HepG2 (cell line): ENCODE data around the gene SGPP1. TPM values are rescaled to one million over a fixed set of nuclear protein-coding genes. Genes with fewer than 3 reads are reported as not detected.

Experiments
- AKAP8 ChIP-seq: sonication (generic); formaldehyde crosslinking; IDR thresholded peaks from 2 replicates; pipeline ENCODE4 v1.5.1; 2020; ENCODE audit warnings: mild to moderate bottlenecking, missing genetic modification reagents
- CSRNP2 ChIP-seq: sonication (generic); formaldehyde crosslinking; conservative IDR thresholded peaks from 2 replicates; pipeline ENCODE4 v1.8.0; 2022; ENCODE audit warnings: low read depth, missing genetic modification reagents
- GLI4 ChIP-seq: sonication (generic); formaldehyde crosslinking; IDR thresholded peaks from 2 replicates; pipeline ENCODE4 v1.5.1; 2020; ENCODE audit warnings: missing genetic modification reagents, mild to moderate bottlenecking, moderate library complexity, borderline replicate concordance
- HNF4A ChIP-seq: sonication (generic); formaldehyde crosslinking; IDR thresholded peaks from 2 replicates; pipeline ENCODE4 v1.4.0; 2020; ENCODE audit warnings: missing genetic modification reagents
- MYPOP ChIP-seq: sonication (generic); formaldehyde crosslinking; IDR thresholded peaks from 2 replicates; pipeline ENCODE4 v1.8.1; 2023; ENCODE audit warnings: mild to moderate bottlenecking, moderate library complexity, missing genetic modification reagents
- POGK ChIP-seq: sonication (generic); formaldehyde crosslinking; conservative IDR thresholded peaks from 2 replicates; pipeline ENCODE4 v1.8.0; 2022; ENCODE audit warnings: mild to moderate bottlenecking, moderate library complexity, missing genetic modification reagents
- SRSF4 ChIP-seq: fragments of 200-400 bp; formaldehyde crosslinking; IDR thresholded peaks from one replicate; pipeline ENCODE4 v1.6.1; 2018; ENCODE audit warnings: mild to moderate bottlenecking, low read depth, low read length, moderate library complexity; ENCODE audit not compliant: poor library complexity, severe bottlenecking
- TFAP4 ChIP-seq: sonication (generic); IDR thresholded peaks from 2 replicates; pipeline ENCODE4 v1.6.1; 2016; ENCODE audit warnings: low read depth, borderline replicate concordance
- ZBTB39 ChIP-seq: sonication (generic); formaldehyde crosslinking; IDR thresholded peaks from 2 replicates; pipeline ENCODE4 v1.5.0; 2020; ENCODE audit warnings: missing genetic modification reagents
- ZNF318 ChIP-seq: sonication (generic); formaldehyde crosslinking; IDR thresholded peaks from 2 replicates; pipeline ENCODE4 v1.4.0; 2020; ENCODE audit warnings: mild to moderate bottlenecking, missing genetic modification reagents
- polyA plus RNA-seq, 8 experiments: library from polyadenylated mRNA; depleted of rRNA in 3 of 8; stranded (reverse) in 7 of 8; unstranded in 1 of 8; fragments of >200 nt; fragmentation: Illumina TruSeq in 4 of 8; extraction: Trizol in 4 of 8; gene quantifications; 2 replicates each; pipeline versions ENCODE4 v1.2.1 to v1.2.3, GENCODE V29; 2011 to 2016; ENCODE audit warnings: low read depth in 4 of 8, missing spikeins in 1 of 8, mixed read lengths in 1 of 8; ENCODE audit not compliant: insufficient read depth in 1 of 8
- total RNA-seq, 5 experiments: library from RNA; depleted of rRNA; stranded (reverse); fragments of >200 nt; fragmentation: Illumina TruSeq; extraction: Trizol; gene quantifications; 2 replicates each; pipeline ENCODE4 v1.2.3, GENCODE V29; 2016; ENCODE audit warnings: low read depth in 1 of 5

The SGPP1 gene
- total and polyA plus RNA-seq, 2 of the 13 experiments (the other 11 are each of a cell fraction or from before 2014, with no cell fraction given): 6.4 to 6.8 TPM

GRCh38 chr14:63641473-63642228 lies 86.2 kb downstream of the SGPP1 start, which contains the start of gene WDR89 (continued):
- TF ChIP-seq ZNF318 (CRISPR knock-in tag) (no peak), GLI4 (CRISPR knock-in tag) (peak; percentile 77; the same call in 1 of the 2 replicates), TFAP4 (no peak), CSRNP2 (CRISPR knock-in tag) (no peak), MYPOP (peak; percentile 92), POGK (peak; percentile 85; the same call in 1 of the 2 replicates), AKAP8 (peak; percentile 66; the same call in 1 of the 2 replicates), SRSF4 (no peak), HNF4A (peak; percentile 44; the same call in 1 of the 2 replicates), ZBTB39 (CRISPR knock-in tag) (no peak)
